Ectodermal cell (in vitro differentiated cells): ENCODE results near the gene ING3.
"Not testable (repeated sequence)": the region's sequence is repeated elsewhere in the genome, so short reads cannot be mapped to it uniquely, and the experiment has no call there.

Experiments used
- H3K27ac ChIP-seq: 2 replicates; pipeline ENCODE4 v1.7.0; 2013; ENCODE audit warnings: mild to moderate bottlenecking, low read depth, low read length; ENCODE audit not compliant: insufficient read depth, poor library complexity, severe bottlenecking
- H3K27me3 ChIP-seq: 2 replicates; pipeline ENCODE4 v1.7.0; 2013; ENCODE audit warnings: mild to moderate bottlenecking, low read length; ENCODE audit not compliant: insufficient read depth, control insufficient read depth, poor library complexity, severe bottlenecking
- H3K36me3 ChIP-seq: one replicate; pipeline ENCODE4 v1.7.0; 2013; ENCODE audit warnings: low read length; ENCODE audit not compliant: control insufficient read depth, insufficient read depth
- H3K4me1 ChIP-seq: one replicate; pipeline ENCODE4 v1.7.0; 2013; ENCODE audit warnings: low read length; ENCODE audit not compliant: control insufficient read depth, insufficient read depth
- H3K4me3 ChIP-seq: 2 replicates; pipeline ENCODE4 v1.7.0; 2013; ENCODE audit warnings: low read depth, low read length, control low read depth; ENCODE audit not compliant: insufficient read depth
- H3K9me3 ChIP-seq: 2 replicates; pipeline ENCODE4 v1.7.0; 2013; ENCODE audit warnings: mild to moderate bottlenecking, low read length, moderate library complexity; ENCODE audit not compliant: control insufficient read depth
- WGBS, 2 experiments: methylation state at CpG; one replicate each; pipeline ENCODE4 v1.1.7; 2013; ENCODE audit warnings: missing lambda C conversion rate in 2 of 2; 5-methylcytosine and 5-hydroxymethylcytosine counted together

ING3 gene

GRCh38 chr7:121001234-121001906, 50.8 kb downstream of the ING3 start:
- Histone ChIP-seq H3K9me3 (no peaks in the 10 kb centered on the region), H3K4me1 (no peaks in the 10 kb centered on the region), H3K27ac (no peak overlapping the region), H3K4me3 (no peak overlapping the region), H3K36me3 (no peaks in the 10 kb centered on the region), H3K27me3 (no peaks in the 10 kb centered on the region)
- WGBS, 2 experiments, result 72 to 80% methylated on average over 3 of the region's 3 CpGs

- no peaks in the 10 kb centered on the region for H3K36me3 ChIP-seq
- peaks cover 7% of the 10 kb centered on the region for H3K4me1 ChIP-seq
- no peak overlapping the region for H3K4me3 ChIP-seq
- H3K27ac ChIP-seq, result no peak overlapping the region
- no peaks in the 10 kb centered on the region for H3K9me3 ChIP-seq
- WGBS, 2 experiments, result 82% methylated on average over 1 of the region's 2 CpGs; no CpG with 5 or more reads in 1 of the 2 experiments
- H3K27me3 ChIP-seq, result no peaks in the 10 kb centered on the region
Measured at GRCh38 chr7:121002048-121002756, 51.6 kb downstream of the ING3 start.

- H3K36me3 ChIP-seq, result no peaks in the 10 kb centered on the region
- no peak overlapping the region for H3K27ac ChIP-seq
- H3K9me3 ChIP-seq, result no peaks in the 10 kb centered on the region
- H3K27me3 ChIP-seq, result no peaks in the 10 kb centered on the region
- peaks cover 7% of the 10 kb centered on the region for H3K4me1 ChIP-seq
- 89% methylated on average over 4 to 5 of the region's 5 CpGs for WGBS, 2 experiments
- no peak overlapping the region for H3K4me3 ChIP-seq
Measured at GRCh38 chr7:121002757-121003200, 52.2 kb downstream of the ING3 start.

- Histone ChIP-seq H3K4me1 (peaks cover 7% of the 10 kb centered on the region), H3K4me3 (no peak overlapping the region), H3K27ac (no peak overlapping the region), H3K27me3 (no peaks in the 10 kb centered on the region), H3K9me3 (no peaks in the 10 kb centered on the region), H3K36me3 (no peaks in the 10 kb centered on the region)
- 91% methylated on average over 5 of the region's 5 CpGs for whole genome bisulfite sequencing, 2 experiments
Measured at GRCh38 chr7:121003986-121004685, 53.6 kb downstream of the ING3 start.

GRCh38 chr7:121005058-121005457, 54.5 kb downstream of the ING3 start:
- H3K9me3 ChIP-seq, H3K36me3 ChIP-seq, H3K4me1 ChIP-seq, H3K27me3 ChIP-seq, H3K27ac ChIP-seq, H3K4me3 ChIP-seq: not testable (repeated sequence)
- 93 to 96% methylated on average over 4 of the region's 4 CpGs for WGBS, 2 experiments

- WGBS, 2 experiments, result 90 to 95% methylated on average over 4 of the region's 4 CpGs
- Histone ChIP-seq H3K27ac (no peak overlapping the region), H3K4me3 (no peak overlapping the region), H3K27me3 (no peaks in the 10 kb centered on the region), H3K36me3 (no peaks in the 10 kb centered on the region), H3K4me1 (peaks cover 7% of the 10 kb centered on the region), H3K9me3 (no peaks in the 10 kb centered on the region)
Measured at GRCh38 chr7:121005996-121006584, 55.5 kb downstream of the ING3 start.

- peak overlapping the region; percentile 8 for H3K27ac ChIP-seq
- no peaks in the 10 kb centered on the region for H3K9me3 ChIP-seq
- 60% methylated on average over 6 of the region's 6 CpGs for WGBS, 2 experiments
- no peaks in the 10 kb centered on the region for H3K27me3 ChIP-seq
- H3K4me1 ChIP-seq, result peaks cover 7% of the 10 kb centered on the region
- no peak overlapping the region for H3K4me3 ChIP-seq
- no peaks in the 10 kb centered on the region for H3K36me3 ChIP-seq
Measured at GRCh38 chr7:121006711-121007315, 56.2 kb downstream of the ING3 start.

- no peak overlapping the region for H3K4me3 ChIP-seq
- no peak overlapping the region for H3K27ac ChIP-seq
- H3K27me3 ChIP-seq, result no peaks in the 10 kb centered on the region
- WGBS, 2 experiments, result 81 to 86% methylated on average over 2 of the region's 2 CpGs
- no peaks in the 10 kb centered on the region for H3K36me3 ChIP-seq
- H3K9me3 ChIP-seq, result no peaks in the 10 kb centered on the region
- H3K4me1 ChIP-seq, result peaks cover 7% of the 10 kb centered on the region
Measured at GRCh38 chr7:121008816-121009215, 58.2 kb downstream of the ING3 start.

- H3K4me1 ChIP-seq, result peaks cover 7% of the 10 kb centered on the region
- no peak overlapping the region for H3K27ac ChIP-seq
Measured at GRCh38 chr7:121011401-121011800, 60.8 kb downstream of the ING3 start.

More at GRCh38 chr7:121011401-121011800, 60.8 kb downstream of the ING3 start:
- H3K4me3 ChIP-seq, result no peak overlapping the region
- H3K9me3 ChIP-seq, result no peaks in the 10 kb centered on the region
- no peaks in the 10 kb centered on the region for H3K36me3 ChIP-seq
- WGBS, 2 experiments, result no CpG with 5 or more reads among the region's 1 CpG
- H3K27me3 ChIP-seq, result no peaks in the 10 kb centered on the region
